Osteocyte (in vitro differentiated cells): ENCODE data around the gene GMDS. TPM values are rescaled to one million over a fixed set of nuclear protein-coding genes. Genes with fewer than 3 reads are reported as not detected.

Experiments used
- DNase-seq: peaks from one replicate; pipeline ENCODE4 v3.0.0; 2021; ENCODE audit warnings: mixed read lengths; ENCODE audit not compliant: unreplicated experiment; ENCODE audit errors: extremely low spot score
- H3K27ac Mint-ChIP-seq: one replicate; pipeline ENCODE4 v1.8.0; 2021; ENCODE audit warnings: mild to moderate bottlenecking, mixed read lengths; ENCODE audit not compliant: unreplicated experiment
- H3K27me3 Mint-ChIP-seq: one replicate; pipeline ENCODE4 v1.8.0; 2021; ENCODE audit warnings: mixed read lengths; ENCODE audit not compliant: unreplicated experiment
- H3K36me3 Mint-ChIP-seq: one replicate; pipeline ENCODE4 v1.8.0; 2021; ENCODE audit warnings: mixed read lengths; ENCODE audit not compliant: unreplicated experiment
- H3K4me1 Mint-ChIP-seq: one replicate; pipeline ENCODE4 v1.8.0; 2021; ENCODE audit warnings: mixed read lengths; ENCODE audit not compliant: unreplicated experiment
- H3K4me3 Mint-ChIP-seq: one replicate; pipeline ENCODE4 v1.8.0; 2021; ENCODE audit warnings: mild to moderate bottlenecking, moderate library complexity, mixed read lengths; ENCODE audit not compliant: unreplicated experiment
- H3K9me3 Mint-ChIP-seq: one replicate; pipeline ENCODE4 v1.8.0; 2021; ENCODE audit warnings: mixed read lengths; ENCODE audit not compliant: unreplicated experiment
- CTCF ChIP-seq: fragments of 200-600 bp; sonication (generic); IDR thresholded peaks from 2 replicates; pipeline ENCODE4 v1.5.0; 2021; ENCODE audit warnings: antibody characterized with exemption, mild to moderate bottlenecking, moderate library complexity
- total RNA-seq: library from RNA; stranded (reverse); gene quantifications from 2 replicates; pipeline ENCODE4 v1.2.1, GENCODE V29; 2021

Gene GMDS
- total RNA-seq, 1 donor from 2014 or later, result 30.7 TPM

- no peaks in the 10 kb centered on the region for H3K27me3 Mint-ChIP-seq
- no peak for TF ChIP-seq CTCF
- H3K27ac Mint-ChIP-seq, result no peak overlapping the region
- no peak overlapping the region for H3K4me3 Mint-ChIP-seq
- peaks cover 6% of the 10 kb centered on the region for H3K36me3 Mint-ChIP-seq
- peaks cover 26% of the 10 kb centered on the region for H3K4me1 Mint-ChIP-seq
- no peaks in the 10 kb centered on the region for H3K9me3 Mint-ChIP-seq
- no peak for DNase-seq
These were observed 403.1 kb downstream of the GMDS start for GRCh38 chr6:1842334-1842733.

GRCh38 chr6:1841136-1841535 is 404.3 kb downstream of the GMDS start:
- Mint-ChIP-seq H3K27me3 (no peaks in the 10 kb centered on the region), H3K27ac (no peak overlapping the region), H3K36me3 (peaks cover 3% of the 10 kb centered on the region), H3K4me1 (peaks cover 34% of the 10 kb centered on the region), H3K9me3 (no peaks in the 10 kb centered on the region), H3K4me3 (no peak overlapping the region)
- no peak for DNase-seq
- no peak for TF ChIP-seq CTCF

- no peak overlapping the region for H3K4me3 Mint-ChIP-seq
- no peak for TF ChIP-seq CTCF
These were observed 404.8 kb downstream of the GMDS start for GRCh38 chr6:1840491-1841121.

GRCh38 chr6:1839361-1839760 is 406.0 kb downstream of the GMDS start:
- no peaks in the 10 kb centered on the region for H3K9me3 Mint-ChIP-seq
- no peaks in the 10 kb centered on the region for H3K27me3 Mint-ChIP-seq
- peaks cover 44% of the 10 kb centered on the region for H3K4me1 Mint-ChIP-seq
- no peak for DNase-seq
- H3K36me3 Mint-ChIP-seq, result no peaks in the 10 kb centered on the region
- no peak for TF ChIP-seq CTCF
- H3K27ac Mint-ChIP-seq, result peak overlapping the region; percentile 78
- H3K4me3 Mint-ChIP-seq, result no peak overlapping the region

More at GRCh38 chr6:1840491-1841121, 404.8 kb downstream of the GMDS start:
- no peaks in the 10 kb centered on the region for H3K9me3 Mint-ChIP-seq
- no peak overlapping the region for H3K27ac Mint-ChIP-seq
- no peaks in the 10 kb centered on the region for H3K27me3 Mint-ChIP-seq
- H3K4me1 Mint-ChIP-seq, result peaks cover 34% of the 10 kb centered on the region
- H3K36me3 Mint-ChIP-seq, result no peaks in the 10 kb centered on the region
- no peak for DNase-seq

- no peak for TF ChIP-seq CTCF
- H3K4me1 Mint-ChIP-seq, result peaks cover 48% of the 10 kb centered on the region
- no peaks in the 10 kb centered on the region for H3K9me3 Mint-ChIP-seq
- H3K4me3 Mint-ChIP-seq, result no peak overlapping the region
- DNase-seq, result no peak
- H3K36me3 Mint-ChIP-seq, result no peaks in the 10 kb centered on the region
- H3K27ac Mint-ChIP-seq, result peak overlapping the region; percentile 78
- H3K27me3 Mint-ChIP-seq, result no peaks in the 10 kb centered on the region
These were observed 406.7 kb downstream of the GMDS start for GRCh38 chr6:1838604-1839213.
